K562 (cell line): ENCODE data around the gene PLCD1. TPM values are rescaled to one million over a fixed set of nuclear protein-coding genes. Genes with fewer than 3 reads are reported as not detected.

Experiments
- ADNP ChIP-seq: fragments of 200-800 bp; sonication (Bioruptor generic); IDR thresholded peaks from 2 replicates; pipeline ENCODE4 v1.6.1; 2016; ENCODE audit warnings: missing genetic modification characterization, missing compliant biosample characterization
- DIDO1 ChIP-seq: fragments of 450-650 bp; IDR thresholded peaks from 2 replicates; pipeline ENCODE4 v1.6.1; 2016; ENCODE audit warnings: low read depth, missing biosample characterization, missing genetic modification characterization
- DMBX1 ChIP-seq: fragments of 250-450 bp; sonication (Bioruptor Pico); IDR thresholded peaks from 2 replicates; pipeline ENCODE4 v1.8.0; 2022; ENCODE audit warnings: inconsistent platforms, mild to moderate bottlenecking, moderate library complexity, borderline replicate concordance
- GABPA ChIP-seq: fragments of 200-800 bp; sonication (Bioruptor generic); conservative IDR thresholded peaks from 2 replicates; pipeline ENCODE4 v1.6.1; 2016; ENCODE audit warnings: low read depth, missing genetic modification characterization, missing compliant biosample characterization
- GABPB1 ChIP-seq: sonication (generic); formaldehyde crosslinking; IDR thresholded peaks from 2 replicates; pipeline ENCODE4 v1.8.0; 2022; ENCODE audit warnings: mild to moderate bottlenecking, missing genetic modification reagents
- HNRNPL ChIP-seq: fragments of 200-400 bp; formaldehyde crosslinking; IDR thresholded peaks from 2 replicates; pipeline ENCODE4 v1.6.1; 2017; ENCODE audit warnings: low read depth, mild to moderate bottlenecking, low read length
- JUND ChIP-seq, 2 experiments: IDR thresholded peaks; 2 replicates in 1 of 2; 3 replicates in 1 of 2; pipeline ENCODE4 v1.6.1; 2011; ENCODE audit warnings: borderline replicate concordance in 2 of 2, low read depth in 2 of 2, low read length in 2 of 2, improper control_type of control experiment in 1 of 2, missing biosample characterization in 1 of 2, missing genetic modification characterization in 1 of 2, missing genetic modification reagents in 1 of 2
- KDM1A ChIP-seq, 2 experiments: fragments of 450-650 bp; IDR thresholded peaks; 2 replicates each; pipeline ENCODE4 v1.6.1; 2016; ENCODE audit warnings: mild to moderate bottlenecking in 2 of 2
- MEF2A ChIP-seq: IDR thresholded peaks from 2 replicates; pipeline ENCODE4 v1.6.1; 2011; ENCODE audit warnings: low read depth, mild to moderate bottlenecking, low read length, moderate library complexity; ENCODE audit not compliant: control insufficient read depth
- SAFB2 ChIP-seq: fragments of 200-400 bp; formaldehyde crosslinking; IDR thresholded peaks from 2 replicates; pipeline ENCODE4 v1.6.1; 2018; ENCODE audit warnings: borderline replicate concordance, low read length, low read depth, moderate library complexity; ENCODE audit not compliant: severe bottlenecking
- SMAD3 ChIP-seq: fragments of 450-650 bp; formaldehyde crosslinking; conservative IDR thresholded peaks from 2 replicates; pipeline ENCODE4 v1.4.0; 2020; ENCODE audit warnings: mild to moderate bottlenecking
- SPI1 ChIP-seq: IDR thresholded peaks from 2 replicates; pipeline ENCODE4 v1.6.1; 2011; ENCODE audit warnings: low read depth, low read length, control low read depth, borderline replicate concordance
- SRF ChIP-seq, 2 experiments: fragments of 250-450, 450-650 bp in 1 of 2; sonication (Bioruptor Pico) in 1 of 2; sonication (generic) in 1 of 2; formaldehyde crosslinking; IDR thresholded peaks; 2 replicates each; pipeline versions ENCODE4 v1.5.0 to v1.5.1; 2020 to 2022; ENCODE audit warnings: mild to moderate bottlenecking in 1 of 2, missing genetic modification reagents in 1 of 2
- SRSF1 ChIP-seq: fragments of 200-400 bp; formaldehyde crosslinking; IDR thresholded peaks from 2 replicates; pipeline ENCODE4 v1.6.1; 2017; ENCODE audit warnings: mild to moderate bottlenecking, low read depth, low read length, moderate library complexity
- ZNF134 ChIP-seq: fragments of 250-450 bp; sonication (Bioruptor Pico); conservative IDR thresholded peaks from 2 replicates; pipeline ENCODE4 v1.4.0; 2020
- ZNF778 ChIP-seq: fragments of 450-650 bp; formaldehyde crosslinking; IDR thresholded peaks from 2 replicates; pipeline ENCODE4 v1.4.0; 2020; ENCODE audit warnings: mild to moderate bottlenecking, moderate library complexity
- polyA plus RNA-seq, 8 experiments: library from polyadenylated mRNA; depleted of rRNA in 4 of 8; stranded (reverse) in 5 of 8; unstranded in 3 of 8; fragments of >200 nt; fragmentation: Nextera tagmentation in 2 of 8; fragmentation: Illumina TruSeq in 1 of 8; extraction: Ambion mirVana in 2 of 8; extraction: Trizol in 1 of 8; gene quantifications; 2 replicates each; pipeline versions ENCODE4 v1.2.1 to v1.2.3, GENCODE V29; 2011 to 2014; ENCODE audit warnings: inconsistent platforms in 1 of 8, missing spikeins in 1 of 8
- total RNA-seq, 7 experiments: library from RNA; depleted of rRNA in 6 of 7; stranded (reverse); fragments of >200 nt in 6 of 7; fragmentation: Illumina TruSeq in 2 of 7; extraction: Trizol in 2 of 7; gene quantifications; 2 replicates each; pipeline versions ENCODE4 v1.2.1 to v1.2.3, GENCODE V29; 2011 to 2021; ENCODE audit warnings: low replicate concordance in 1 of 7
- TF ChIP-seq, protein P1 (sequence below): fragments of 250-450 bp; sonication (Bioruptor Pico); IDR thresholded peaks from 2 replicates; pipeline ENCODE4 v1.4.0; 2020; ENCODE audit warnings: mild to moderate bottlenecking, moderate library complexity
- TF ChIP-seq, protein P2 (sequence below): fragments of 450-650 bp; IDR thresholded peaks from 2 replicates; pipeline ENCODE4 v1.6.1; 2017; ENCODE audit warnings: antibody characterized with exemption, mild to moderate bottlenecking
- TF ChIP-seq, protein P3 (sequence below): fragments of 200-800 bp; sonication (Bioruptor generic); IDR thresholded peaks from 2 replicates; pipeline ENCODE4 v1.6.1; 2017; ENCODE audit warnings: missing genetic modification characterization, missing compliant biosample characterization
- TF ChIP-seq, protein P4 (sequence below): fragments of 450-650 bp; conservative IDR thresholded peaks from 2 replicates; pipeline ENCODE4 v1.6.1; 2016; ENCODE audit warnings: missing genetic modification characterization, low read depth, mild to moderate bottlenecking, control low read depth, missing compliant biosample characterization

Gene PLCD1
- total and polyA plus RNA-seq, 9 of the 15 experiments (the other 6 are each of a cell fraction or from before 2014, with no cell fraction given): 5.4 to 209 (median 116) TPM

DNA sequence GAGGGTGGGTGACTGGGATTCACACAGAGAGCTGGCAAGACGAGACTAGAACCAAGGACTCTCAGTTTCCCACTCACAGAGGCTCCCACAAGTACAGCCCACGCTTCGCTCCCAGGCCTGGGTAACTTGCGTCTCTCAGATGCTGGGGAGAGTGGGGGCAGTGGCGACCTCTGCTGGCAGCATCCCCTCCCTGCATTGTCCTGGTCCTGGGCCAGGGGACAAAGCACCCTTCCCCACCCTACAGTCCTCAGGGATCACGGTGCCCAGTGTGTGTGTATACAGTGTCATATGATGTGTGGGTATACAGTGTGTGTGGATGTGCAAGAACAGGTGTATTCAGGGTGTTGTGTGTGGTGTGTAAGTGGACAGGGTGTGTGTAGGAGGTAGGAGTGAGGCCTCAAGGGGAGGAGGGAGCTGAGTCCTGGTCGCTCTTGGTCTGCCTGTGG is 26.0 kb downstream of the PLCD1 start (continued):
- no peak for TF ChIP-seq DMBX1 (CRISPR knock-in tag)
- no peak for TF ChIP-seq SAFB2
- TF ChIP-seq, protein P1, sequence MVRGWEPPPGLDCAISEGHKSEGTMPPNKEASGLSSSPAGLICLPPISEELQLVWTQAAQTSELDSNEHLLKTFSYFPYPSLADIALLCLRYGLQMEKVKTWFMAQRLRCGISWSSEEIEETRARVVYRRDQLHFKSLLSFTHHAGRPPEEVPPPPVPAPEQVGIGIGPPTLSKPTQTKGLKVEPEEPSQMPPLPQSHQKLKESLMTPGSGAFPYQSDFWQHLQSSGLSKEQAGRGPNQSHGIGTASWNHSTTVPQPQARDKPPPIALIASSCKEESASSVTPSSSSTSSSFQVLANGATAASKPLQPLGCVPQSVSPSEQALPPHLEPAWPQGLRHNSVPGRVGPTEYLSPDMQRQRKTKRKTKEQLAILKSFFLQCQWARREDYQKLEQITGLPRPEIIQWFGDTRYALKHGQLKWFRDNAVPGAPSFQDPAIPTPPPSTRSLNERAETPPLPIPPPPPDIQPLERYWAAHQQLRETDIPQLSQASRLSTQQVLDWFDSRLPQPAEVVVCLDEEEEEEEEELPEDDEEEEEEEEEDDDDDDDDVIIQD: no peak
- TF ChIP-seq MEF2A: no peak
- TF ChIP-seq JUND (IDR thresholded peaks at IDR 0.05; ENCODE audit: borderline replicate concordance, low read depth, low read length): no peak
- no peak for TF ChIP-seq JUND (tag; IDR thresholded peaks at IDR 0.05; ENCODE audit: borderline replicate concordance, low read depth, low read length)
- TF ChIP-seq GABPB1: no peak
- no peak for TF ChIP-seq KDM1A (IDR thresholded peaks at IDR 0.05)
- no peak for TF ChIP-seq SMAD3 (CRISPR knock-in tag)
- TF ChIP-seq, protein P2, sequence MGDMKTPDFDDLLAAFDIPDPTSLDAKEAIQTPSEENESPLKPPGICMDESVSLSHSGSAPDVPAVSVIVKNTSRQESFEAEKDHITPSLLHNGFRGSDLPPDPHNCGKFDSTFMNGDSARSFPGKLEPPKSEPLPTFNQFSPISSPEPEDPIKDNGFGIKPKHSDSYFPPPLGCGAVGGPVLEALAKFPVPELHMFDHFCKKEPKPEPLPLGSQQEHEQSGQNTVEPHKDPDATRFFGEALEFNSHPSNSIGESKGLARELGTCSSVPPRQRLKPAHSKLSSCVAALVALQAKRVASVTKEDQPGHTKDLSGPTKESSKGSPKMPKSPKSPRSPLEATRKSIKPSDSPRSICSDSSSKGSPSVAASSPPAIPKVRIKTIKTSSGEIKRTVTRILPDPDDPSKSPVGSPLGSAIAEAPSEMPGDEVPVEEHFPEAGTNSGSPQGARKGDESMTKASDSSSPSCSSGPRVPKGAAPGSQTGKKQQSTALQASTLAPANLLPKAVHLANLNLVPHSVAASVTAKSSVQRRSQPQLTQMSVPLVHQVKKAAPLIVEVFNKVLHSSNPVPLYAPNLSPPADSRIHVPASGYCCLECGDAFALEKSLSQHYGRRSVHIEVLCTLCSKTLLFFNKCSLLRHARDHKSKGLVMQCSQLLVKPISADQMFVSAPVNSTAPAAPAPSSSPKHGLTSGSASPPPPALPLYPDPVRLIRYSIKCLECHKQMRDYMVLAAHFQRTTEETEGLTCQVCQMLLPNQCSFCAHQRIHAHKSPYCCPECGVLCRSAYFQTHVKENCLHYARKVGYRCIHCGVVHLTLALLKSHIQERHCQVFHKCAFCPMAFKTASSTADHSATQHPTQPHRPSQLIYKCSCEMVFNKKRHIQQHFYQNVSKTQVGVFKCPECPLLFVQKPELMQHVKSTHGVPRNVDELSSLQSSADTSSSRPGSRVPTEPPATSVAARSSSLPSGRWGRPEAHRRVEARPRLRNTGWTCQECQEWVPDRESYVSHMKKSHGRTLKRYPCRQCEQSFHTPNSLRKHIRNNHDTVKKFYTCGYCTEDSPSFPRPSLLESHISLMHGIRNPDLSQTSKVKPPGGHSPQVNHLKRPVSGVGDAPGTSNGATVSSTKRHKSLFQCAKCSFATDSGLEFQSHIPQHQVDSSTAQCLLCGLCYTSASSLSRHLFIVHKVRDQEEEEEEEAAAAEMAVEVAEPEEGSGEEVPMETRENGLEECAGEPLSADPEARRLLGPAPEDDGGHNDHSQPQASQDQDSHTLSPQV: no peak
- TF ChIP-seq ADNP (tag): no peak
- no peak for TF ChIP-seq ZNF134
- TF ChIP-seq HNRNPL: no peak
- TF ChIP-seq, protein P3, sequence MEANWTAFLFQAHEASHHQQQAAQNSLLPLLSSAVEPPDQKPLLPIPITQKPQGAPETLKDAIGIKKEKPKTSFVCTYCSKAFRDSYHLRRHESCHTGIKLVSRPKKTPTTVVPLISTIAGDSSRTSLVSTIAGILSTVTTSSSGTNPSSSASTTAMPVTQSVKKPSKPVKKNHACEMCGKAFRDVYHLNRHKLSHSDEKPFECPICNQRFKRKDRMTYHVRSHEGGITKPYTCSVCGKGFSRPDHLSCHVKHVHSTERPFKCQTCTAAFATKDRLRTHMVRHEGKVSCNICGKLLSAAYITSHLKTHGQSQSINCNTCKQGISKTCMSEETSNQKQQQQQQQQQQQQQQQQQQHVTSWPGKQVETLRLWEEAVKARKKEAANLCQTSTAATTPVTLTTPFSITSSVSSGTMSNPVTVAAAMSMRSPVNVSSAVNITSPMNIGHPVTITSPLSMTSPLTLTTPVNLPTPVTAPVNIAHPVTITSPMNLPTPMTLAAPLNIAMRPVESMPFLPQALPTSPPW (CRISPR knock-in tag): no peak
- TF ChIP-seq SPI1: no peak
- TF ChIP-seq, protein P4, sequence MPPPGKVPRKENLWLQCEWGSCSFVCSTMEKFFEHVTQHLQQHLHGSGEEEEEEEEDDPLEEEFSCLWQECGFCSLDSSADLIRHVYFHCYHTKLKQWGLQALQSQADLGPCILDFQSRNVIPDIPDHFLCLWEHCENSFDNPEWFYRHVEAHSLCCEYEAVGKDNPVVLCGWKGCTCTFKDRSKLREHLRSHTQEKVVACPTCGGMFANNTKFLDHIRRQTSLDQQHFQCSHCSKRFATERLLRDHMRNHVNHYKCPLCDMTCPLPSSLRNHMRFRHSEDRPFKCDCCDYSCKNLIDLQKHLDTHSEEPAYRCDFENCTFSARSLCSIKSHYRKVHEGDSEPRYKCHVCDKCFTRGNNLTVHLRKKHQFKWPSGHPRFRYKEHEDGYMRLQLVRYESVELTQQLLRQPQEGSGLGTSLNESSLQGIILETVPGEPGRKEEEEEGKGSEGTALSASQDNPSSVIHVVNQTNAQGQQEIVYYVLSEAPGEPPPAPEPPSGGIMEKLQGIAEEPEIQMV: no peak
- no peak for TF ChIP-seq GABPA (tag)
- no peak for TF ChIP-seq ZNF778 (CRISPR knock-in tag)
- TF ChIP-seq DIDO1: no peak
- TF ChIP-seq SRSF1: no peak
- TF ChIP-seq SRF (CRISPR knock-in tag; IDR thresholded peaks at IDR 0.05): no peak
